ENCODE data around the gene DSTN.

- no peak for TF ChIP-seq CTCF (IDR thresholded peaks at IDR 0.05)
- no peak for TF ChIP-seq EP300 (IDR thresholded peaks at IDR 0.05)
- no peak for TF ChIP-seq POLR2AphosphoS5 (IDR thresholded peaks at IDR 0.05)
Measured at GRCh38 chr20:17645546-17646208, 75.8 kb downstream of the DSTN start.

All from stomach (tissue), 4 donors.